BLaER1 treated with 17β-estradiol and CSF1 and Interleukin-3, amounts not matched to agents 10 nM and 100 nM (cell line): Measurements from ENCODE around the gene HS1BP3.
A peak's percentile ranks its signal among the peaks of the same experiment; 100 is the strongest.

Experiments used
- H3K27ac ChIP-seq, 11 experiments: shearing (Covaris generic); formaldehyde crosslinking; 2 replicates each; pipeline ENCODE4 v1.8.1; 2022
- H3K27me3 ChIP-seq, 11 experiments: shearing (Covaris generic); formaldehyde crosslinking; 2 replicates each; pipeline ENCODE4 v1.8.1; 2022
- H3K36me3 ChIP-seq, 11 experiments: shearing (Covaris generic); formaldehyde crosslinking; 2 replicates each; pipeline ENCODE4 v1.8.1; 2022
- H3K4me1 ChIP-seq, 10 experiments: shearing (Covaris generic); formaldehyde crosslinking; 2 replicates each; pipeline ENCODE4 v1.8.1; 2022
- H3K4me2 ChIP-seq, 11 experiments: shearing (Covaris generic); formaldehyde crosslinking; 2 replicates each; pipeline ENCODE4 v1.8.1; 2022
- H3K4me3 ChIP-seq, 10 experiments: shearing (Covaris generic); formaldehyde crosslinking; 2 replicates each; pipeline ENCODE4 v1.8.1; 2022
- H3K9ac ChIP-seq, 11 experiments: shearing (Covaris generic); formaldehyde crosslinking; 2 replicates each; pipeline ENCODE4 v1.8.1; 2022
- H3K9me3 ChIP-seq, 11 experiments: shearing (Covaris generic); formaldehyde crosslinking; replicated peaks in 1 of 11; 2 replicates each; pipeline ENCODE4 v1.8.1; 2022
- H4K20me1 ChIP-seq, 11 experiments: shearing (Covaris generic); formaldehyde crosslinking; 2 replicates each; pipeline ENCODE4 v1.8.1; 2022
- Cebpa-rat ChIP-seq, 11 experiments: shearing (Covaris generic); IDR thresholded peaks; 2 replicates each; pipeline ENCODE4 v1.8.1; 2022

The HS1BP3 gene

GRCh38 chr2:20589975-20590703 lies 60.8 kb downstream of the HS1BP3 start:
- Histone ChIP-seq H3K4me1 (peaks cover 50 to 86% (median 78%) of the 10 kb centered on the region in 10 experiments), H3K27me3 (peaks cover 0 to 40% (median 7%) of the 10 kb centered on the region in 11 experiments; a peak in 8 of 22 replicates), H3K9me3 (no peaks in the 10 kb centered on the region), H3K4me3 (no peak overlapping the region), H3K27ac (no peak overlapping the region), H3K36me3 (no peaks in the 10 kb centered on the region), H4K20me1 (peaks cover 0 to 8% (median 4%) of the 10 kb centered on the region in 11 experiments; a peak in 8 of 22 replicates), H3K4me2 (peak overlapping the region in 10 of 11 experiments; percentile 43 to 95 (median 82); a peak in 20 of 22 replicates), H3K9ac (peak overlapping the region in 1 of 11 experiments; percentile 12; a peak in 1 of 22 replicates)
- no peak for TF ChIP-seq Cebpa-rat (IDR thresholded peaks at IDR 0.05)

- Histone ChIP-seq H3K9ac (0 out of 22 replicates have a peak overlapping the region, but pooled peaks of 2 of the 11 experiments have one; percentile 4 to 6), H3K27me3 (peaks cover 0 to 40% (median 7%) of the 10 kb centered on the region in 11 experiments; a peak in 8 of 22 replicates), H4K20me1 (peaks cover 0 to 5% (median 0%) of the 10 kb centered on the region in 11 experiments; a peak in 2 of 22 replicates), H3K27ac (no peak overlapping the region), H3K9me3 (no peaks in the 10 kb centered on the region), H3K36me3 (no peaks in the 10 kb centered on the region), H3K4me1 (peaks cover 41 to 80% (median 70%) of the 10 kb centered on the region in 10 experiments), H3K4me2 (peak overlapping the region in 10 of 11 experiments; percentile 12 to 95 (median 82); a peak in 20 of 22 replicates), H3K4me3 (no peak overlapping the region)
- TF ChIP-seq Cebpa-rat (IDR thresholded peaks at IDR 0.05): no peak
These were observed 61.7 kb downstream of the HS1BP3 start for GRCh38 chr2:20588918-20589871.

GRCh38 chr2:20585710-20586594 lies 64.9 kb downstream of the HS1BP3 start:
- Histone ChIP-seq H3K4me2 (peak overlapping the region in 4 of 11 experiments; percentile 4 to 31 (median 10); a peak in 6 of 22 replicates), H3K27me3 (peaks cover 0 to 37% (median 0%) of the 10 kb centered on the region in 11 experiments; a peak in 5 of 22 replicates), H3K4me3 (no peak overlapping the region), H4K20me1 (peaks cover 0 to 4% (median 0%) of the 10 kb centered on the region in 11 experiments; a peak in 1 of 22 replicates), H3K9me3 (peaks cover 7 to 13% (median 9%) of the 10 kb centered on the region in 11 experiments), H3K9ac (no peak overlapping the region), H3K27ac (no peak overlapping the region), H3K4me1 (peaks cover 9 to 78% (median 66%) of the 10 kb centered on the region in 10 experiments; a peak in 19 of 20 replicates), H3K36me3 (no peaks in the 10 kb centered on the region)
- TF ChIP-seq Cebpa-rat (IDR thresholded peaks at IDR 0.05): no peak

- H4K20me1 ChIP-seq: peaks cover 0 to 4% (median 0%) of the 10 kb centered on the region in 11 experiments; a peak in 1 of 22 replicates
- H3K4me3 ChIP-seq: no peak overlapping the region
- peaks cover 0 to 34% (median 0%) of the 10 kb centered on the region in 11 experiments; a peak in 5 of 22 replicates for H3K27me3 ChIP-seq
- H3K4me1 ChIP-seq: peaks cover 6 to 74% (median 62%) of the 10 kb centered on the region in 10 experiments; a peak in 18 of 20 replicates
- H3K36me3 ChIP-seq: no peaks in the 10 kb centered on the region
- peak overlapping the region in 5 of 11 experiments; percentile 4 to 61 (median 16); a peak in 3 of 22 replicates for H3K4me2 ChIP-seq
- H3K9ac ChIP-seq: no peak overlapping the region
- H3K27ac ChIP-seq: no peak overlapping the region
- H3K9me3 ChIP-seq: peaks cover 7 to 15% (median 11%) of the 10 kb centered on the region in 11 experiments
- TF ChIP-seq Cebpa-rat (IDR thresholded peaks at IDR 0.05): no peak
These were observed 65.6 kb downstream of the HS1BP3 start for GRCh38 chr2:20585359-20585709.

- H3K4me3 ChIP-seq: no peak overlapping the region
- H4K20me1 ChIP-seq: peaks cover 0 to 4% (median 0%) of the 10 kb centered on the region in 11 experiments; a peak in 2 of 22 replicates
- H3K9ac ChIP-seq: no peak overlapping the region
- peak overlapping the region in 8 of 11 experiments; percentile 1 to 61 (median 20); a peak in 8 of 22 replicates for H3K4me2 ChIP-seq
- no peaks in the 10 kb centered on the region for H3K36me3 ChIP-seq
- H3K9me3 ChIP-seq: peaks cover 7 to 15% (median 11%) of the 10 kb centered on the region in 11 experiments
- H3K27me3 ChIP-seq: peaks cover 0 to 27% (median 0%) of the 10 kb centered on the region in 11 experiments; a peak in 5 of 22 replicates
- H3K4me1 ChIP-seq: peaks cover 3 to 74% (median 62%) of the 10 kb centered on the region in 10 experiments
- TF ChIP-seq Cebpa-rat (IDR thresholded peaks at IDR 0.05): no peak
- no peak overlapping the region for H3K27ac ChIP-seq
These were observed 66.2 kb downstream of the HS1BP3 start for GRCh38 chr2:20584399-20585358.

GRCh38 chr2:20584045-20584398 lies 66.9 kb downstream of the HS1BP3 start:
- Histone ChIP-seq H3K27ac (no peak overlapping the region), H3K9ac (no peak overlapping the region), H3K4me3 (no peak overlapping the region), H4K20me1 (peaks cover 0 to under 1% (median 0%) of the 10 kb centered on the region in 11 experiments; a peak in 2 of 22 replicates), H3K36me3 (no peaks in the 10 kb centered on the region), H3K9me3 (peaks cover 7 to 15% (median 11%) of the 10 kb centered on the region in 11 experiments), H3K27me3 (peaks cover 0 to 21% (median 0%) of the 10 kb centered on the region in 11 experiments; a peak in 5 of 22 replicates), H3K4me2 (peak overlapping the region in 8 of 11 experiments; percentile 3 to 61 (median 39); a peak in 11 of 22 replicates), H3K4me1 (peaks cover 10 to 74% (median 62%) of the 10 kb centered on the region in 10 experiments)
- no peak for TF ChIP-seq Cebpa-rat (IDR thresholded peaks at IDR 0.05)

- H3K4me3 ChIP-seq: no peak overlapping the region
- peak overlapping the region in 7 of 11 experiments; percentile 15 to 61 (median 45); a peak in 12 of 22 replicates for H3K4me2 ChIP-seq
- no peaks in the 10 kb centered on the region for H3K36me3 ChIP-seq
- peaks cover 7 to 15% (median 11%) of the 10 kb centered on the region in 11 experiments for H3K9me3 ChIP-seq
- H3K27ac ChIP-seq: no peak overlapping the region
- H3K27me3 ChIP-seq: peaks cover 0 to 15% (median 0%) of the 10 kb centered on the region in 11 experiments; a peak in 4 of 22 replicates
- TF ChIP-seq Cebpa-rat (IDR thresholded peaks at IDR 0.05): no peak
- no peaks in the 10 kb centered on the region; a peak in 1 of 22 replicates for H4K20me1 ChIP-seq
- no peak overlapping the region for H3K9ac ChIP-seq
- H3K4me1 ChIP-seq: peaks cover 16 to 74% (median 62%) of the 10 kb centered on the region in 10 experiments
These were observed 67.4 kb downstream of the HS1BP3 start for GRCh38 chr2:20583425-20583881.
